Panc1 (cell line): ENCODE results near the gene PRPF39.

Source experiments
- CTCF ChIP-seq: fragments of 450-650 bp; IDR thresholded peaks from 2 replicates; pipeline ENCODE4 v1.5.1; 2017; ENCODE audit warnings: mild to moderate bottlenecking
- SIN3A ChIP-seq: IDR thresholded peaks from 2 replicates; pipeline ENCODE4 v1.6.1; 2012; ENCODE audit warnings: low read depth, mild to moderate bottlenecking, low read length, moderate library complexity, borderline replicate concordance; ENCODE audit not compliant: insufficient read depth
- TF ChIP-seq, protein P1 (sequence below), 2 experiments: IDR thresholded peaks; 2 replicates each; pipeline ENCODE4 v1.6.1; 2011 to 2012; ENCODE audit warnings: low read depth in 2 of 2, control low read depth in 1 of 2, low read length in 1 of 2, mild to moderate bottlenecking in 1 of 2, moderate library complexity in 1 of 2; ENCODE audit not compliant: insufficient read depth in 1 of 2

DNA sequence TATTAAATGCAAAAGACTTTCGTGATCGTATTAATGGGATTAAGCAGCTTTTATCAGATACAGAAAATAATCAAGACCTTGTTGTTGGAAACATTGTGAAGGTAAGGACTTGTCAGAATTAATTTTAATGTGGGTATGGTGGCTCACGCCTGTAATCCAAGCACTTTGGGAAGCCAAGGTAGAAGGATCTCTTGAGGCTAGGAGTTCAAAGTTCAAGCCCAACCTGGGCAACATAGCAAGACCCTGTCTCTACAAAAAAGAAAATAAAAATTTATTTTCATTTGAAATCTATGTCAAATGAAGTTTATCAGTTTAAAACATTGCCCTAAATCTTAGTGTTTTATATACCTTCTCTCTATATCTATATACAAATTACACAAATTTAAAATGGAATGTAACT, 17.2 kb upstream of the PRPF39 start:
- TF ChIP-seq CTCF (no peak), SIN3A (no peak)
- TF ChIP-seq, protein P1, sequence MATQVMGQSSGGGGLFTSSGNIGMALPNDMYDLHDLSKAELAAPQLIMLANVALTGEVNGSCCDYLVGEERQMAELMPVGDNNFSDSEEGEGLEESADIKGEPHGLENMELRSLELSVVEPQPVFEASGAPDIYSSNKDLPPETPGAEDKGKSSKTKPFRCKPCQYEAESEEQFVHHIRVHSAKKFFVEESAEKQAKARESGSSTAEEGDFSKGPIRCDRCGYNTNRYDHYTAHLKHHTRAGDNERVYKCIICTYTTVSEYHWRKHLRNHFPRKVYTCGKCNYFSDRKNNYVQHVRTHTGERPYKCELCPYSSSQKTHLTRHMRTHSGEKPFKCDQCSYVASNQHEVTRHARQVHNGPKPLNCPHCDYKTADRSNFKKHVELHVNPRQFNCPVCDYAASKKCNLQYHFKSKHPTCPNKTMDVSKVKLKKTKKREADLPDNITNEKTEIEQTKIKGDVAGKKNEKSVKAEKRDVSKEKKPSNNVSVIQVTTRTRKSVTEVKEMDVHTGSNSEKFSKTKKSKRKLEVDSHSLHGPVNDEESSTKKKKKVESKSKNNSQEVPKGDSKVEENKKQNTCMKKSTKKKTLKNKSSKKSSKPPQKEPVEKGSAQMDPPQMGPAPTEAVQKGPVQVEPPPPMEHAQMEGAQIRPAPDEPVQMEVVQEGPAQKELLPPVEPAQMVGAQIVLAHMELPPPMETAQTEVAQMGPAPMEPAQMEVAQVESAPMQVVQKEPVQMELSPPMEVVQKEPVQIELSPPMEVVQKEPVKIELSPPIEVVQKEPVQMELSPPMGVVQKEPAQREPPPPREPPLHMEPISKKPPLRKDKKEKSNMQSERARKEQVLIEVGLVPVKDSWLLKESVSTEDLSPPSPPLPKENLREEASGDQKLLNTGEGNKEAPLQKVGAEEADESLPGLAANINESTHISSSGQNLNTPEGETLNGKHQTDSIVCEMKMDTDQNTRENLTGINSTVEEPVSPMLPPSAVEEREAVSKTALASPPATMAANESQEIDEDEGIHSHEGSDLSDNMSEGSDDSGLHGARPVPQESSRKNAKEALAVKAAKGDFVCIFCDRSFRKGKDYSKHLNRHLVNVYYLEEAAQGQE (IDR thresholded peaks at IDR 0.05; ENCODE audit: insufficient read depth in 1 of 2, low read depth in 2 of 2, low read length in 1 of 2), result no peak
